HepG2 (cell line): ENCODE results near the gene LIME1. TPM values are rescaled to one million over a fixed set of nuclear protein-coding genes. Genes with fewer than 3 reads are reported as not detected.

ENCODE experiments used
- ATAC-seq: fragments of 200-7000 bp; cut with Tn5 transposase; 3 replicates; pipeline ENCODE4 v1.9.1; 2020; ENCODE audit warnings: mild to moderate bottlenecking, moderate library complexity
- BruUV-seq: library from RNA; stranded (reverse); fragments of 400-500 nt; replicated peaks from 2 replicates; lab custom pipeline; 2021; lab: Mats Ljungman, UMichigan
- CTCF ChIA-PET: fragments of 300-600 bp; formaldehyde crosslinking; extraction: SDS; loops from one replicate; lab custom pipeline; 2021; ENCODE audit warnings: low total read pairs, inconsistent platforms, low intra/inter-chr PET ratio; lab: Yijun Ruan, JAX
- POLR2A ChIA-PET: fragments of 350-600 bp; sonication (Branson Sonifier 250); formaldehyde crosslinking; loops from one replicate; lab custom pipeline; 2020; ENCODE audit warnings: antibody characterized with exemption, inconsistent platforms; lab: Yijun Ruan, JAX
- DNase-seq: peaks from one replicate; pipeline ENCODE4 v3.0.0-alpha.2; 2015; ENCODE audit warnings: low spot score
- FAIRE-seq: peaks from 3 replicates; lab custom pipeline; 2011; peaks lifted over from hg19 to GRCh38; lab: Jason Lieb, UNC
- H2AFZ ChIP-seq: one replicate; pipeline ENCODE4 v1.6.1; 2011; ENCODE audit warnings: low read length, inconsistent platforms
- H3K27ac ChIP-seq: fragments of 300-600 bp; 3 replicates; pipeline ENCODE4 v1.8.0; 2011; ENCODE audit warnings: mixed run types, mild to moderate bottlenecking, mixed read lengths, low read length, inconsistent platforms; ENCODE audit not compliant: insufficient read depth; ENCODE audit errors: extremely low read length
- H3K27me3 ChIP-seq, 2 experiments: fragments of 200-600 bp in 1 of 2; 2 replicates in 1 of 2; 3 replicates in 1 of 2; pipeline versions ENCODE4 v1.6.0 to v1.8.0; 2011; ENCODE audit warnings: low read length in 2 of 2, mild to moderate bottlenecking in 2 of 2, moderate library complexity in 2 of 2, inconsistent platforms in 1 of 2; ENCODE audit not compliant: insufficient read depth in 2 of 2, control insufficient read depth in 1 of 2
- H3K36me3 ChIP-seq, 2 experiments: fragments of 200-600 bp in 1 of 2; replicated peaks in 1 of 2; 2 replicates in 1 of 2; 3 replicates in 1 of 2; pipeline versions ENCODE4 v1.5.1 to v1.8.0; 2011; ENCODE audit warnings: low read length in 2 of 2, inconsistent platforms in 1 of 2; ENCODE audit not compliant: insufficient read depth in 2 of 2, control insufficient read depth in 1 of 2
- H3K4me1 ChIP-seq: 2 replicates; pipeline ENCODE4 v1.5.1; 2012; ENCODE audit warnings: low read length, inconsistent platforms; ENCODE audit not compliant: insufficient read depth
- H3K4me2 ChIP-seq: 2 replicates; pipeline ENCODE4 v1.6.0; 2011; ENCODE audit warnings: low read depth, low read length, inconsistent platforms
- H3K4me3 ChIP-seq, 3 experiments: fragments of 200-600 bp in 1 of 3; sonication (generic), shearing (Covaris generic) in 1 of 3; replicated peaks in 1 of 3; 2 replicates each; pipeline ENCODE4 v1.5.1; 2011 to 2016; ENCODE audit warnings: low read length in 3 of 3, inconsistent platforms in 2 of 3, low read depth in 2 of 3, mild to moderate bottlenecking in 2 of 3, control low read depth in 1 of 3, mixed read lengths in 1 of 3; ENCODE audit not compliant: insufficient read depth in 1 of 3
- H3K79me2 ChIP-seq: one replicate; pipeline ENCODE4 v1.6.1; 2011; ENCODE audit warnings: low read length, inconsistent platforms; ENCODE audit not compliant: insufficient read depth
- H3K9ac ChIP-seq: 2 replicates; pipeline ENCODE4 v1.6.0; 2011; ENCODE audit warnings: mild to moderate bottlenecking, low read depth, low read length, inconsistent platforms; ENCODE audit not compliant: insufficient read depth
- H3K9me3 ChIP-seq: 2 replicates; pipeline ENCODE4 v1.5.1; 2012; ENCODE audit warnings: mild to moderate bottlenecking, low read length
- H4K20me1 ChIP-seq: 2 replicates; pipeline ENCODE4 v1.6.0; 2011; ENCODE audit warnings: inconsistent platforms, mild to moderate bottlenecking, low read length, moderate library complexity; ENCODE audit not compliant: insufficient read depth
- AGO1 ChIP-seq: fragments of 200-400 bp; formaldehyde crosslinking; IDR thresholded peaks from 2 replicates; pipeline ENCODE4 v1.6.1; 2017; ENCODE audit warnings: mild to moderate bottlenecking, low read depth, low read length, moderate library complexity; ENCODE audit not compliant: poor library complexity, severe bottlenecking
- AGO2 ChIP-seq: fragments of 200-400 bp; formaldehyde crosslinking; optimal IDR thresholded peaks from 2 replicates; pipeline ENCODE3; 2017; ENCODE audit warnings: mild to moderate bottlenecking, low read depth, low read length, moderate library complexity
- AKAP8 ChIP-seq: sonication (generic); formaldehyde crosslinking; IDR thresholded peaks from 2 replicates; pipeline ENCODE4 v1.5.1; 2020; ENCODE audit warnings: mild to moderate bottlenecking, missing genetic modification reagents
- BCL6 ChIP-seq: IDR thresholded peaks from 2 replicates; pipeline ENCODE4 v1.6.1; 2016; ENCODE audit warnings: missing genetic modification reagents, missing compliant biosample characterization
- CAMTA2 ChIP-seq: sonication (generic); formaldehyde crosslinking; IDR thresholded peaks from 2 replicates; pipeline ENCODE4 v1.4.0; 2020; ENCODE audit warnings: mild to moderate bottlenecking, missing genetic modification reagents, borderline replicate concordance
- POLR2A ChIP-seq, 2 experiments: IDR thresholded peaks; 2 replicates each; pipeline ENCODE4 v1.6.1; 2011; ENCODE audit warnings: low read depth in 2 of 2, low read length in 2 of 2, mild to moderate bottlenecking in 1 of 2, moderate library complexity in 1 of 2; ENCODE audit not compliant: insufficient read depth in 1 of 2
- POLR2G ChIP-seq: fragments of 200-400 bp; formaldehyde crosslinking; IDR thresholded peaks from 2 replicates; pipeline ENCODE4 v1.6.1; 2018; ENCODE audit warnings: mild to moderate bottlenecking, low read depth, low read length, moderate library complexity
- SRSF1 ChIP-seq: fragments of 200-400 bp; formaldehyde crosslinking; optimal IDR thresholded peaks from 2 replicates; pipeline ENCODE3; 2017; ENCODE audit warnings: mild to moderate bottlenecking, low read depth, low read length, moderate library complexity
- TAF1 ChIP-seq: sonication (generic); formaldehyde crosslinking; IDR thresholded peaks from 2 replicates; pipeline ENCODE4 v1.4.0; 2020; ENCODE audit warnings: missing genetic modification reagents
- ZFP82 ChIP-seq: sonication (generic); formaldehyde crosslinking; IDR thresholded peaks from 2 replicates; pipeline ENCODE4 v1.5.1; 2020; ENCODE audit warnings: mild to moderate bottlenecking, missing genetic modification reagents, borderline replicate concordance
- ZNF292 ChIP-seq: sonication (generic); formaldehyde crosslinking; IDR thresholded peaks from 2 replicates; pipeline ENCODE4 v1.8.1; 2022; ENCODE audit warnings: mild to moderate bottlenecking, low read depth, missing genetic modification reagents, borderline replicate concordance
- ZNF326 ChIP-seq: sonication (generic); formaldehyde crosslinking; IDR thresholded peaks from 2 replicates; pipeline ENCODE4 v1.4.0; 2020; ENCODE audit warnings: missing genetic modification reagents, borderline replicate concordance
- ZNF337 ChIP-seq: sonication (generic); formaldehyde crosslinking; IDR thresholded peaks from 2 replicates; pipeline ENCODE4 v1.5.1; 2020; ENCODE audit warnings: missing genetic modification reagents, low read depth, mild to moderate bottlenecking, borderline replicate concordance
- WGBS: methylation state at CpG from one replicate; pipeline ENCODE4 v1.1.6; 2017; ENCODE audit warnings: low lambda C conversion rate; 5-methylcytosine and 5-hydroxymethylcytosine counted together
- in situ Hi-C: cut with HindIII; loops from 2 replicates; pipeline ENCODE4 v1.10.0; 2017; ENCODE audit warnings: low pct_unique_long_range_greater_than_20kb; ENCODE audit not compliant: extremely low pct_ligation_motif_present
- intact Hi-C: fragments of 100-400 bp; cut with micrococcal nuclease; formaldehyde crosslinking; loops from one replicate; pipeline ENCODE4 v1.10.0; 2022; ENCODE audit not compliant: unreplicated experiment
- polyA plus RNA-seq, 8 experiments: library from polyadenylated mRNA; depleted of rRNA in 3 of 8; stranded (reverse) in 7 of 8; unstranded in 1 of 8; fragments of >200 nt; fragmentation: Illumina TruSeq in 4 of 8; extraction: Trizol in 4 of 8; gene quantifications; 2 replicates each; pipeline versions ENCODE4 v1.2.1 to v1.2.3, GENCODE V29; 2011 to 2016; ENCODE audit warnings: low read depth in 4 of 8, missing spikeins in 1 of 8, mixed read lengths in 1 of 8; ENCODE audit not compliant: insufficient read depth in 1 of 8
- total RNA-seq, 5 experiments: library from RNA; depleted of rRNA; stranded (reverse); fragments of >200 nt; fragmentation: Illumina TruSeq; extraction: Trizol; gene quantifications; 2 replicates each; pipeline ENCODE4 v1.2.3, GENCODE V29; 2016; ENCODE audit warnings: low read depth in 1 of 5

Gene LIME1
- total and polyA plus RNA-seq, 2 of the 13 experiments (the other 11 are each of a cell fraction or from before 2014, with no cell fraction given) = 13.0 to 61.5 TPM

GRCh38 chr20:63694584-63695423 lies 41.7 kb upstream of the LIME1 start:
- no peak overlapping the region for H3K4me2 ChIP-seq
- in situ Hi-C loops (no loop called here), intact Hi-C loops (no loop called here)
- ATAC-seq (no peak), DNase-seq (no peak), FAIRE-seq (no peak)
- H2AFZ ChIP-seq = no peak overlapping the region
- H4K20me1 ChIP-seq = peaks cover 4% of the 10 kb centered on the region; the same call in 1 of the 2 replicates
- no TSS peak for BruUV-seq
- ChIA-PET CTCF (no interaction called here), POLR2A (no interaction called here)
- H3K27me3 ChIP-seq = no peaks in the 10 kb centered on the region
- no peaks in the 10 kb centered on the region for H3K79me2 ChIP-seq
- TF ChIP-seq AGO2 (peak; percentile 85), ZFP82 (peak; percentile 7; the same call in 1 of the 2 replicates), BCL6 (CRISPR knock-in tag) (no peak), TAF1 (CRISPR knock-in tag) (0 out of 2 replicates have a peak, but pooled peaks have one; percentile 20), AGO1 (peak; percentile 4), POLR2G (0 out of 2 replicates have a peak, but pooled peaks have one; percentile 4), CAMTA2 (CRISPR knock-in tag) (0 out of 2 replicates have a peak, but pooled peaks have one; percentile 5), ZNF292 (no peak), ZNF326 (CRISPR knock-in tag) (peak; percentile 58; the same call in 1 of the 2 replicates), SRSF1 (peak; percentile 79), POLR2A (IDR thresholded peaks at IDR 0.05; ENCODE audit: insufficient read depth in 1 of 2, low read depth in 2 of 2, low read length in 2 of 2) (0 out of 4 replicates have a peak, but pooled peaks of 1 of the 2 experiments have one; percentile 3), ZNF337 (CRISPR knock-in tag) (no peak), AKAP8 (CRISPR knock-in tag) (0 out of 2 replicates have a peak, but pooled peaks have one; percentile 22)
- peaks cover 3 to 4% of the 10 kb centered on the region in 2 experiments; a peak in 3 of 5 replicates for H3K36me3 ChIP-seq
- H3K4me3 ChIP-seq = no peak overlapping the region
- no peak overlapping the region for H3K9ac ChIP-seq
- WGBS = 97% methylated on average over 27 of the region's 37 CpGs
- H3K4me1 ChIP-seq = peaks cover 21% of the 10 kb centered on the region
- H3K9me3 ChIP-seq = no peaks in the 10 kb centered on the region
- H3K27ac ChIP-seq = no peak overlapping the region
